K562 (cell line): ENCODE data around the gene FARSA. TPM values are rescaled to one million over a fixed set of nuclear protein-coding genes. Genes with fewer than 3 reads are reported as not detected.

ENCODE experiments used
- ATAC-seq: fragments of 200-7000 bp; cut with Tn5 transposase; 3 replicates; pipeline ENCODE4 v1.9.1; 2020; ENCODE audit warnings: moderate library complexity
- BruUV-seq: library from RNA; stranded (reverse); fragments of 400-500 nt; replicated peaks from 2 replicates; lab custom pipeline; 2021; lab: Mats Ljungman, UMichigan
- CTCF ChIA-PET: fragments of 300-600 bp; formaldehyde crosslinking; extraction: SDS; loops from one replicate; lab custom pipeline; 2021; ENCODE audit warnings: low intra/inter-chr PET ratio; lab: Yijun Ruan, JAX
- POLR2A ChIA-PET: fragments of 300-600, 350-650 bp; sonication (Branson Sonifier 250); formaldehyde crosslinking; extraction: SDS; loops from one replicate; lab custom pipeline; 2021; ENCODE audit warnings: antibody characterized with exemption, inconsistent platforms; lab: Yijun Ruan, JAX
- DNase-seq, 4 experiments: peaks; one replicate each; pipeline versions ENCODE4 v3.0.0 to v3.0.0-alpha.2; 2011 to 2018; ENCODE audit warnings: low spot score in 3 of 4, mixed read lengths in 3 of 4; ENCODE audit errors: extremely low read depth in 1 of 4
- FAIRE-seq: peaks from 2 replicates; lab custom pipeline; 2011; peaks lifted over from hg19 to GRCh38; lab: Jason Lieb, UNC
- H2AFZ ChIP-seq: 2 replicates; pipeline ENCODE4 v1.6.0; 2011; ENCODE audit warnings: low read depth, low read length, control low read depth, inconsistent platforms
- H3K27ac ChIP-seq: fragments of 200-600 bp; 3 replicates; pipeline ENCODE4 v1.8.0; 2011; ENCODE audit warnings: low read depth, mild to moderate bottlenecking, control low read depth, inconsistent platforms, low read length, moderate library complexity, mixed read lengths; ENCODE audit errors: extremely low read depth
- H3K27me3 ChIP-seq, 2 experiments: fragments of 300-600 bp in 1 of 2; 2 replicates in 1 of 2; 3 replicates in 1 of 2; pipeline versions ENCODE4 v1.6.0 to v1.8.0; 2011; ENCODE audit warnings: inconsistent platforms in 2 of 2, low read length in 2 of 2, mild to moderate bottlenecking in 1 of 2, mixed read lengths in 1 of 2, moderate library complexity in 1 of 2; ENCODE audit not compliant: control insufficient read depth in 2 of 2, insufficient read depth in 2 of 2
- H3K36me3 ChIP-seq: fragments of 300-600 bp; 3 replicates; pipeline ENCODE4 v1.8.0; 2011; ENCODE audit warnings: mild to moderate bottlenecking, low read length, inconsistent platforms; ENCODE audit not compliant: control insufficient read depth, insufficient read depth
- H3K4me1 ChIP-seq, 2 experiments: fragments of 200-600 bp in 1 of 2; replicated peaks in 1 of 2; 2 replicates in 1 of 2; 3 replicates in 1 of 2; pipeline versions ENCODE4 v1.5.1 to v1.8.0; 2011; ENCODE audit warnings: inconsistent platforms in 2 of 2, low read length in 2 of 2, mild to moderate bottlenecking in 1 of 2, mixed read lengths in 1 of 2, moderate library complexity in 1 of 2; ENCODE audit not compliant: control insufficient read depth in 2 of 2, insufficient read depth in 2 of 2
- H3K4me2 ChIP-seq: 2 replicates; pipeline ENCODE4 v1.6.1; 2011; ENCODE audit warnings: low read length, control low read depth, inconsistent platforms, mixed read lengths; ENCODE audit not compliant: insufficient read depth
- H3K4me3 ChIP-seq: fragments of 200-600 bp; sonication (generic), shearing (Covaris generic); 2 replicates; pipeline ENCODE4 v1.5.1; 2016; ENCODE audit warnings: control low read depth, inconsistent platforms
- H3K79me2 ChIP-seq: fragments of 200-600 bp; 3 replicates; pipeline ENCODE4 v1.8.0; 2011; ENCODE audit warnings: low read length, inconsistent platforms; ENCODE audit not compliant: control insufficient read depth, insufficient read depth
- H3K9ac ChIP-seq, 2 experiments: 2 replicates each; pipeline versions ENCODE4 v1.6.0 to v1.6.1; 2011; ENCODE audit warnings: low read depth in 2 of 2, low read length in 2 of 2, control low read depth in 1 of 2, inconsistent platforms in 1 of 2, mild to moderate bottlenecking in 1 of 2, mixed read lengths in 1 of 2; ENCODE audit not compliant: insufficient read depth in 1 of 2
- H3K9me1 ChIP-seq: one replicate; pipeline ENCODE4 v1.6.0; 2011; ENCODE audit warnings: inconsistent platforms, mild to moderate bottlenecking, low read length, moderate library complexity; ENCODE audit not compliant: control insufficient read depth, insufficient read depth
- H3K9me3 ChIP-seq: replicated peaks from 2 replicates; pipeline ENCODE4 v1.5.1; 2011; ENCODE audit warnings: low read depth, low read length, inconsistent platforms; ENCODE audit not compliant: control insufficient read depth, insufficient read depth
- H4K20me1 ChIP-seq: replicated peaks from 2 replicates; pipeline ENCODE4 v1.6.1; 2011; ENCODE audit warnings: low read length, inconsistent platforms, mixed read lengths; ENCODE audit not compliant: control insufficient read depth, insufficient read depth
- FIP1L1 ChIP-seq: fragments of 200-400 bp; formaldehyde crosslinking; IDR thresholded peaks from 2 replicates; pipeline ENCODE4 v1.6.1; 2018; ENCODE audit warnings: mild to moderate bottlenecking, low read depth, low read length; ENCODE audit not compliant: poor library complexity, severe bottlenecking
- GATAD2A ChIP-seq: fragments of 450-650 bp; IDR thresholded peaks from 2 replicates; pipeline ENCODE4 v1.6.1; 2017
- MAFK ChIP-seq: IDR thresholded peaks from 2 replicates; pipeline ENCODE4 v1.6.1; 2011; ENCODE audit warnings: low read length, improper control_type of control experiment
- MAZ ChIP-seq, 2 experiments: fragments of 450-650 bp in 1 of 2; sonication (generic) in 1 of 2; formaldehyde crosslinking; IDR thresholded peaks in 1 of 2; conservative IDR thresholded peaks in 1 of 2; 2 replicates each; pipeline versions ENCODE4 v1.4.0 to v1.5.0; 2020; ENCODE audit warnings: mild to moderate bottlenecking in 1 of 2, missing genetic modification reagents in 1 of 2
- MEIS2 ChIP-seq: fragments of 450-650 bp; IDR thresholded peaks from 2 replicates; pipeline ENCODE4 v1.6.1; 2014; ENCODE audit warnings: mild to moderate bottlenecking; ENCODE audit not compliant: partially characterized antibody
- NCOA4 ChIP-seq: fragments of 450-650 bp; IDR thresholded peaks from 2 replicates; pipeline ENCODE4 v1.6.1; 2018; ENCODE audit warnings: mild to moderate bottlenecking; ENCODE audit not compliant: partially characterized antibody
- OTX1 ChIP-seq: fragments of 450-650 bp; formaldehyde crosslinking; IDR thresholded peaks from 2 replicates; pipeline ENCODE4 v1.4.0; 2022; ENCODE audit warnings: mild to moderate bottlenecking
- SLC30A9 ChIP-seq: fragments of 250-450 bp; sonication (Bioruptor Pico); IDR thresholded peaks from 2 replicates; pipeline ENCODE4 v1.8.0; 2022; ENCODE audit warnings: mild to moderate bottlenecking, moderate library complexity
- SMARCA5 ChIP-seq: fragments of 450-650 bp; IDR thresholded peaks from 2 replicates; pipeline ENCODE4 v1.6.1; 2016
- THRAP3 ChIP-seq: fragments of 450-650 bp; IDR thresholded peaks from 2 replicates; pipeline ENCODE4 v1.6.1; 2016; ENCODE audit warnings: mild to moderate bottlenecking, inconsistent platforms, borderline replicate concordance
- ZNF174 ChIP-seq: fragments of 250-450 bp; sonication (Bioruptor Pico); IDR thresholded peaks from 2 replicates; pipeline ENCODE4 v1.4.0; 2020; ENCODE audit warnings: mild to moderate bottlenecking
- ZNF197 ChIP-seq: fragments of 200-800 bp; sonication (Bioruptor generic); IDR thresholded peaks from 2 replicates; pipeline ENCODE4 v1.6.1; 2016; ENCODE audit warnings: low read depth, missing genetic modification characterization, missing compliant biosample characterization
- ZNF695 ChIP-seq: fragments of 450-650 bp; formaldehyde crosslinking; IDR thresholded peaks from 2 replicates; pipeline ENCODE4 v1.4.0; 2020; ENCODE audit warnings: mild to moderate bottlenecking, moderate library complexity
- WGBS: fragments of 100-300 bp; shearing (Covaris generic); methylation state at CpG from one replicate; pipeline ENCODE4 v1.1.6; 2016; ENCODE audit warnings: low coverage, mixed read lengths; ENCODE audit not compliant: insufficient coverage; ENCODE audit errors: missing lambda C conversion rate; 5-methylcytosine and 5-hydroxymethylcytosine counted together
- in situ Hi-C: fragments of 300-500 bp; cut with MboI; formaldehyde crosslinking; loops from 4 replicates; pipeline ENCODE4 v1.15.0; 2018; ENCODE audit warnings: inconsistent platforms, mixed read lengths
- intact Hi-C: fragments of 100-400 bp; cut with micrococcal nuclease; formaldehyde crosslinking; loops from 2 replicates; pipeline ENCODE4 v1.14.2; 2022
- polyA plus RNA-seq, 8 experiments: library from polyadenylated mRNA; depleted of rRNA in 4 of 8; stranded (reverse) in 5 of 8; unstranded in 3 of 8; fragments of >200 nt; fragmentation: Nextera tagmentation in 2 of 8; fragmentation: Illumina TruSeq in 1 of 8; extraction: Ambion mirVana in 2 of 8; extraction: Trizol in 1 of 8; gene quantifications; 2 replicates each; pipeline versions ENCODE4 v1.2.1 to v1.2.3, GENCODE V29; 2011 to 2014; ENCODE audit warnings: inconsistent platforms in 1 of 8, missing spikeins in 1 of 8
- total RNA-seq, 7 experiments: library from RNA; depleted of rRNA in 6 of 7; stranded (reverse); fragments of >200 nt in 6 of 7; fragmentation: Illumina TruSeq in 2 of 7; extraction: Trizol in 2 of 7; gene quantifications; 2 replicates each; pipeline versions ENCODE4 v1.2.1 to v1.2.3, GENCODE V29; 2011 to 2021; ENCODE audit warnings: low replicate concordance in 1 of 7
- TF ChIP-seq, protein P1 (sequence below): sonication (generic); formaldehyde crosslinking; IDR thresholded peaks from 2 replicates; pipeline ENCODE4 v1.8.0; 2022; ENCODE audit warnings: missing genetic modification reagents, mild to moderate bottlenecking, borderline replicate concordance
- TF ChIP-seq, protein P2 (sequence below), 2 experiments: fragments of 450-650 bp; IDR thresholded peaks; 2 replicates each; pipeline ENCODE4 v1.6.1; 2016
- TF ChIP-seq, protein P3 (sequence below): sonication (generic); formaldehyde crosslinking; IDR thresholded peaks from 2 replicates; pipeline ENCODE4 v1.4.0; 2020; ENCODE audit warnings: mild to moderate bottlenecking, missing genetic modification reagents

The FARSA gene
- total and polyA plus RNA-seq, 9 of the 15 experiments (the other 6 are each of a cell fraction or from before 2014, with no cell fraction given), result 25.2 to 237 (median 89.6) TPM

DNA sequence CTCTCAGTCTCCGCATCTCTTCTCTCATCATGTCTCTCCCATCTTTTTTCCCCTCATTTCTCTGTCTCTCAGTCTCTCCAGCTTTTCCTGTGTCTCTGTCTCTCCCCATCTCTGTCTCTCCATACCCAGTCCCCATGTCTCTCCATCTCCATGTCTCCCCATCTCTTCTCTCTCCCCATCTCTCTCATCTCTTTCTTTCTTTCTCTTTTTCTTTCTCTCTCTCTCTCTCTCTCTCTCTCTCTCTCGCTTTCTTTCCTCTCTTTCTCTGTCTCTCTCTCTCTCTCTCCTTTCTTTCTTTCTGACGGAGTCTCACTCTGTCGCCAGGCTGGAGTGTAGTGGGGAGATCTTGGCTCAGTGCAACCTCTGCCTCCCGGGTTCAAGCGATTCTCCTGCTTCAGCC is 49.1 kb upstream of the FARSA start:
- Histone ChIP-seq H3K27ac (no peak overlapping the region), H3K4me1 (peaks cover 21 to 50% of the 10 kb centered on the region in 2 experiments; a peak in 4 of 5 replicates), H2AFZ (no peak overlapping the region), H3K9me3 (no peaks in the 10 kb centered on the region), H3K4me2 (no peak overlapping the region), H3K9me1 (no peaks in the 10 kb centered on the region), H4K20me1 (no peaks in the 10 kb centered on the region), H3K4me3 (no peak overlapping the region), H3K9ac (no peak overlapping the region), H3K36me3 (no peaks in the 10 kb centered on the region), H3K79me2 (no peaks in the 10 kb centered on the region), H3K27me3 (no peaks in the 10 kb centered on the region)
- ChIA-PET POLR2A (interaction anchor here (1.1 kb wide), 1 partner anchor 117 kb away, joined by 4 read pairs; no protein-coding TSS in a partner anchor), CTCF (interaction anchor here (1.2 to 2.2 kb wide), 3 partner anchors 52 to 112 kb away, joined by 3 to 10 read pairs (median 8); no protein-coding TSS in a partner anchor)
- in situ Hi-C loops, result no loop called here
- no TSS peak for BruUV-seq
- FAIRE-seq (no peak), ATAC-seq (no peak), DNase-seq (no peak)
- 69% methylated on average over 3 of the region's 6 CpGs for WGBS
- intact Hi-C loops, result loop anchor here (1.0 kb wide), 2 partner anchors 52 to 79 kb away; no protein-coding TSS in a partner anchor
- TF ChIP-seq, protein P1, sequence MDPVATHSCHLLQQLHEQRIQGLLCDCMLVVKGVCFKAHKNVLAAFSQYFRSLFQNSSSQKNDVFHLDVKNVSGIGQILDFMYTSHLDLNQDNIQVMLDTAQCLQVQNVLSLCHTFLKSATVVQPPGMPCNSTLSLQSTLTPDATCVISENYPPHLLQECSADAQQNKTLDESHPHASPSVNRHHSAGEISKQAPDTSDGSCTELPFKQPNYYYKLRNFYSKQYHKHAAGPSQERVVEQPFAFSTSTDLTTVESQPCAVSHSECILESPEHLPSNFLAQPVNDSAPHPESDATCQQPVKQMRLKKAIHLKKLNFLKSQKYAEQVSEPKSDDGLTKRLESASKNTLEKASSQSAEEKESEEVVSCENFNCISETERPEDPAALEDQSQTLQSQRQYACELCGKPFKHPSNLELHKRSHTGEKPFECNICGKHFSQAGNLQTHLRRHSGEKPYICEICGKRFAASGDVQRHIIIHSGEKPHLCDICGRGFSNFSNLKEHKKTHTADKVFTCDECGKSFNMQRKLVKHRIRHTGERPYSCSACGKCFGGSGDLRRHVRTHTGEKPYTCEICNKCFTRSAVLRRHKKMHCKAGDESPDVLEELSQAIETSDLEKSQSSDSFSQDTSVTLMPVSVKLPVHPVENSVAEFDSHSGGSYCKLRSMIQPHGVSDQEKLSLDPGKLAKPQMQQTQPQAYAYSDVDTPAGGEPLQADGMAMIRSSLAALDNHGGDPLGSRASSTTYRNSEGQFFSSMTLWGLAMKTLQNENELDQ (CRISPR knock-in tag), result no peak
- TF ChIP-seq, protein P2, sequence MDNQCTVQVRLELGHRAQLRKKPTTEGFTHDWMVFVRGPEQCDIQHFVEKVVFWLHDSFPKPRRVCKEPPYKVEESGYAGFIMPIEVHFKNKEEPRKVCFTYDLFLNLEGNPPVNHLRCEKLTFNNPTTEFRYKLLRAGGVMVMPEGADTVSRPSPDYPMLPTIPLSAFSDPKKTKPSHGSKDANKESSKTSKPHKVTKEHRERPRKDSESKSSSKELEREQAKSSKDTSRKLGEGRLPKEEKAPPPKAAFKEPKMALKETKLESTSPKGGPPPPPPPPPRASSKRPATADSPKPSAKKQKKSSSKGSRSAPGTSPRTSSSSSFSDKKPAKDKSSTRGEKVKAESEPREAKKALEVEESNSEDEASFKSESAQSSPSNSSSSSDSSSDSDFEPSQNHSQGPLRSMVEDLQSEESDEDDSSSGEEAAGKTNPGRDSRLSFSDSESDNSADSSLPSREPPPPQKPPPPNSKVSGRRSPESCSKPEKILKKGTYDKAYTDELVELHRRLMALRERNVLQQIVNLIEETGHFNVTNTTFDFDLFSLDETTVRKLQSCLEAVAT (IDR thresholded peaks at IDR 0.05), result 0 out of 4 replicates have a peak, but pooled peaks of 1 of the 2 experiments have one; percentile 9
- TF ChIP-seq THRAP3 (0 out of 2 replicates have a peak, but pooled peaks have one; percentile 53), MAFK (no peak), SMARCA5 (no peak), ZNF695 (CRISPR knock-in tag) (no peak), NCOA4 (peak; percentile 49), MEIS2 (no peak), GATAD2A (peak; percentile 10; the same call in 1 of the 2 replicates), MAZ (CRISPR knock-in tag; conservative IDR thresholded peaks at IDR 0.05 in 1 of 2, IDR thresholded peaks at IDR 0.05 in 1 of 2) (no peak), SLC30A9 (CRISPR knock-in tag) (no peak), ZNF197 (CRISPR knock-in tag) (no peak), OTX1 (CRISPR knock-in tag) (peak; percentile 61; the same call in 1 of the 2 replicates), FIP1L1 (no peak), ZNF174 (CRISPR knock-in tag) (no peak)
- TF ChIP-seq, protein P3, sequence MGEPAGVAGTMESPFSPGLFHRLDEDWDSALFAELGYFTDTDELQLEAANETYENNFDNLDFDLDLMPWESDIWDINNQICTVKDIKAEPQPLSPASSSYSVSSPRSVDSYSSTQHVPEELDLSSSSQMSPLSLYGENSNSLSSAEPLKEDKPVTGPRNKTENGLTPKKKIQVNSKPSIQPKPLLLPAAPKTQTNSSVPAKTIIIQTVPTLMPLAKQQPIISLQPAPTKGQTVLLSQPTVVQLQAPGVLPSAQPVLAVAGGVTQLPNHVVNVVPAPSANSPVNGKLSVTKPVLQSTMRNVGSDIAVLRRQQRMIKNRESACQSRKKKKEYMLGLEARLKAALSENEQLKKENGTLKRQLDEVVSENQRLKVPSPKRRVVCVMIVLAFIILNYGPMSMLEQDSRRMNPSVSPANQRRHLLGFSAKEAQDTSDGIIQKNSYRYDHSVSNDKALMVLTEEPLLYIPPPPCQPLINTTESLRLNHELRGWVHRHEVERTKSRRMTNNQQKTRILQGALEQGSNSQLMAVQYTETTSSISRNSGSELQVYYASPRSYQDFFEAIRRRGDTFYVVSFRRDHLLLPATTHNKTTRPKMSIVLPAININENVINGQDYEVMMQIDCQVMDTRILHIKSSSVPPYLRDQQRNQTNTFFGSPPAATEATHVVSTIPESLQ (CRISPR knock-in tag), result no peak
